BLaER1 (cell line): Measurements from ENCODE around the gene PPP6R1.

Experiments
- H3K27ac ChIP-seq: shearing (Covaris generic); formaldehyde crosslinking; 2 replicates; pipeline ENCODE4 v1.8.1; 2022
- H3K27me3 ChIP-seq: shearing (Covaris generic); formaldehyde crosslinking; 2 replicates; pipeline ENCODE4 v1.8.1; 2022
- H3K36me3 ChIP-seq: shearing (Covaris generic); formaldehyde crosslinking; 2 replicates; pipeline ENCODE4 v1.8.1; 2022
- H3K4me1 ChIP-seq: shearing (Covaris generic); formaldehyde crosslinking; 2 replicates; pipeline ENCODE4 v1.8.1; 2022
- H3K4me2 ChIP-seq: shearing (Covaris generic); formaldehyde crosslinking; 2 replicates; pipeline ENCODE4 v1.8.1; 2022
- H3K4me3 ChIP-seq: shearing (Covaris generic); formaldehyde crosslinking; 2 replicates; pipeline ENCODE4 v1.8.1; 2022
- H3K9ac ChIP-seq: shearing (Covaris generic); formaldehyde crosslinking; 2 replicates; pipeline ENCODE4 v1.8.1; 2022
- H3K9me3 ChIP-seq: shearing (Covaris generic); formaldehyde crosslinking; 2 replicates; pipeline ENCODE4 v1.8.1; 2022
- H4K20me1 ChIP-seq: shearing (Covaris generic); formaldehyde crosslinking; 2 replicates; pipeline ENCODE4 v1.8.1; 2022
- Cebpa-rat ChIP-seq: shearing (Covaris generic); IDR thresholded peaks from 2 replicates; pipeline ENCODE4 v1.8.1; 2022

The PPP6R1 gene

DNA sequence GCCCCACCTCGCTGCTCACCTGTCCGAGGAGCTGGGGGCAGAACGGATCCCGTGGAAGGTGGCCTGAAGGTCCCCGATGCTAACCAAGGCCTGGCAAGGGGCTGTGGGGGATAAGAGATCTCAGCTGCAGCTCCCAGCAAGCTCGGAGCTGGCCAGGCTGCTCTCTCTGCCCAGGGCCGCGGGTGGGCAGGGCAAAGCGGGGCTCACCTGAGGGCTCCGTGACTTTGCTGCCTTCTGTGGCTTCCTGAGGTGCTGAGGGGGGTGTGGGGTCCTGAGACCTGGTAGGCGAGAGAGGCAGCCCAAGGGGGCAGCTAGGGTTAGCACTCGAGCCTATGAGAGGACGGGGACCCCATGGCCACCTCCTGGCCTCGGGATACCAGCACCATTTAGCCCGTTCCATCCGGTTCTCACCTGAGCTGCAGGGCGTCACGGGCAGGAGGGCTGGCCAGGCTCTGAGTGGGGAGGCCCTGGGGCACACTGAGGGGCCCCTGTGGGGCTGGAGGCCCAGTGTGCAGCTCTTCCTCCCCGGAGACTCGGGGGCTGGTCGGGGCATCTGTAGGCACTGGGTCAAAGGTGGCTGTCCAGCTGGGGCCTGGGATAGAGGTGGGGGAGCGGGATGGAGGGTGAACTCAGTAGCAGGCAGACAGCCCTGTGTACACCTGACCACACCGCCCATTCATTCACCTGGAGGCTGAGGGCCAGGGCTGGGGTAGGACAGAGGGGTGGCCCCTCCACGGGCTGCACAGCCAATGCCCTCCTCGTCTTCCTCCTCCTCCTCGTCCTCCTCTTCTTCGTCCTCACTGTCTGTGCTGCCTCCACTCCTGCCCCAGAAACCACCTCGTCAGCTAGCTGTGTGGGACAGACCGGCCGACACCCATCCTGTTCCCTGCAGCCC lies 27.2 kb downstream of the PPP6R1 start:
- H3K27me3 ChIP-seq, result no peaks in the 10 kb centered on the region
- H4K20me1 ChIP-seq, result peaks cover 99% of the 10 kb centered on the region
- H3K4me2 ChIP-seq, result no peak overlapping the region
- H3K9me3 ChIP-seq, result no peaks in the 10 kb centered on the region
- peaks cover 99% of the 10 kb centered on the region for H3K36me3 ChIP-seq
- H3K4me1 ChIP-seq, result no peaks in the 10 kb centered on the region
- no peak overlapping the region for H3K27ac ChIP-seq
- no peak for TF ChIP-seq Cebpa-rat
- H3K9ac ChIP-seq, result no peak overlapping the region
- no peak overlapping the region for H3K4me3 ChIP-seq

DNA sequence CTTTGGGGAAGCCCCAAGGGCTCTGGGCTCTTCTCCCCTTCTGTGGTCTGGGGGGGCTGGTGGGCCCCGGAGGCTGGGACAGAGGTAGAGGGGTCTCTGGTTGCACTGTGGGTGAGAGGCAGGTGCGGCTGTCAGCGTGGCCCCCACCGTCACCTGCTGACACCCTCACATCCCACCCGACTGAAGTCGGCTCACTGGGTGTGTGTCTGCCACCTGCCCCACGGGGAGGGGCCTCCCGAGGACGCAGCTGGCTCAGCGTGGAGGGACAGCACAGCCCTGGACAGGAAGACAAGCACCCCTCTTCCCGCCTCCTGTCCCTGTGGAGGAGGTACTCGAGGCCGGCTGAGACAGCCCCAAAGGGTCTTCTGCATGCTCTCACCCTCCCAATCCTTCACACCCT lies 28.0 kb downstream of the PPP6R1 start:
- TF ChIP-seq Cebpa-rat, result no peak
- H3K27me3 ChIP-seq, result no peaks in the 10 kb centered on the region
- H3K9ac ChIP-seq, result no peak overlapping the region
- peaks cover 99% of the 10 kb centered on the region for H4K20me1 ChIP-seq
- H3K4me1 ChIP-seq, result no peaks in the 10 kb centered on the region
- no peak overlapping the region for H3K4me3 ChIP-seq
- no peaks in the 10 kb centered on the region for H3K9me3 ChIP-seq
- no peak overlapping the region for H3K4me2 ChIP-seq
- H3K36me3 ChIP-seq, result peaks cover 99% of the 10 kb centered on the region
- H3K27ac ChIP-seq, result no peak overlapping the region

DNA sequence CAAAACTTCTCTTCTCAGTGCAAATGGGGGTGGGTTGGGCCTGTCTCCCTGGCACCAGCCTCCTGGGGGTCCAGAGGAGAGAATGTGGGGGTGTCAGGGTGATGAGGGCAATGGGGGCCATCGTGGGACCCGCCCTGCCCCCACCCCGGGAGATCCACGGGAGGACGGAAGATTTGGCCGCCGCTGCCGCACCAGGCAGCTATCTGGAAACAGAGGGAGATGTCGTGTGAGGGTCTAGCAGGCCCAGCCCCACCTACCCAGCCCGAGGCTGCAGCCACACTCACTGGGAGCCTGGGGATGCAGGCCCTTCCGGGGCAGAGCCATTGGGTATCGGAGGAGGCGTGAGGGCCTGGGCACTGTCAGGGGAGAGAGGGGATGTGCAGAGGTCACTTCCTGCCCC lies 28.5 kb downstream of the PPP6R1 start:
- H3K9me3 ChIP-seq, result no peaks in the 10 kb centered on the region
- no peak for TF ChIP-seq Cebpa-rat

DNA sequence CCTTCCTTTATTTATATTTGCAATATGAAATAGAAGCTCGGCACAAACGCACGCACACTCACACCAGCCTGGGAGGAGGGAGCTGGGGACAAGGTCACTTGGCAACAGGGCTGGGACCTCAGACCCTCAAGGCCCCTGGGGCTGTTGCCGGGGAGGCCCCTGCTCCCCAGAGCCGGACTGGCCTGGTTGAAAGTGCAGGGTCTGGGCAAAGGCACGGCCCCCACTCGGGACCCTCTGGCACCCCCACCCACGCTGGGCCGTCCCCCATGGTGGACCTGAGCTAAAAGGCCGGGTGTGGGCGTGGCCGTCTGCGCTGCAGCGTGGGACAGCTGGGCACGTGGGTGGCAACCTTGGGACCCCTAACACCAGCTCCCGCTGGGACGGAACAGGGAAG lies 29.0 kb downstream of the PPP6R1 start:
- peaks cover 96% of the 10 kb centered on the region for H4K20me1 ChIP-seq
- no peaks in the 10 kb centered on the region for H3K4me1 ChIP-seq
- no peak overlapping the region for H3K27ac ChIP-seq
- no peak overlapping the region for H3K4me3 ChIP-seq
- peaks cover 96% of the 10 kb centered on the region for H3K36me3 ChIP-seq
- no peak overlapping the region for H3K4me2 ChIP-seq
- no peaks in the 10 kb centered on the region for H3K9me3 ChIP-seq
- H3K9ac ChIP-seq, result no peak overlapping the region
- no peak for TF ChIP-seq Cebpa-rat
- H3K27me3 ChIP-seq, result no peaks in the 10 kb centered on the region

More for the DNA sequence above, 28.5 kb downstream of the PPP6R1 start:
- no peak overlapping the region for H3K27ac ChIP-seq
- no peak overlapping the region for H3K9ac ChIP-seq
- no peaks in the 10 kb centered on the region for H3K27me3 ChIP-seq
- H4K20me1 ChIP-seq, result peaks cover 99% of the 10 kb centered on the region
- H3K4me3 ChIP-seq, result no peak overlapping the region
- H3K36me3 ChIP-seq, result peaks cover 99% of the 10 kb centered on the region
- no peak overlapping the region for H3K4me2 ChIP-seq
- H3K4me1 ChIP-seq, result no peaks in the 10 kb centered on the region

DNA sequence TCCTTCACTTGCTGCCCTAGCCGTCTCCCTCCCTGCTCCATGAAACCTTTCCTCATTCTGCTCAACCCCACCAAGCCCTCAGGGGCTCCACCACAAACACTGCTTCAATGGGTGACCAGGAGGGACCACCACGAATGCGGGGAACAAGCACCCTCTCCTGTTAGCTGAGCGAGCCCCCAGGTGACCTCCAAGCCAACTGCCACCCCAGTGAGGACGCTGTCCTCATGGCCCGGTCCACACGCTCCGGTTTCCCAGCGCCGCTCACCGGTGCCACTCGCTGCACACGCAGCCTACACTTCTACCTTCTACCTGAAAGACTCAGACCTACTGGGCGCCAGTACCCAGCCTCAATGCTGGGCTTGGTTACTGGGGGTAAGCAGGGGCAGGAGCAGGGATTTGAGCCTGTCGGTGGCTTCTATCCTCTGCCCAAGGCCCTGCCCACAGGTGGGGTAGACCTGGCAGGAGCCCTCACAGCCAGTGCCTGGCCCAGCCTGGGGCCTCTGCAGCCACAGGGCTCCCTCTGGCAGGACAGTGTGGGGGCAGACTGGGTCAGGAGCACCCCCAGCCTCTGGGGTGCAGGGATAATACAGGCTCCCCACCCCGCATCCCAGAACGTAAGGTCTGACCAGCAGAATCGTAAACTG lies 29.6 kb downstream of the PPP6R1 start:
- H3K36me3 ChIP-seq, result peaks cover 94% of the 10 kb centered on the region
- H3K4me1 ChIP-seq, result no peaks in the 10 kb centered on the region
- H3K9ac ChIP-seq, result no peak overlapping the region
- TF ChIP-seq Cebpa-rat, result no peak
- H3K4me2 ChIP-seq, result no peak overlapping the region
- peaks cover 95% of the 10 kb centered on the region for H4K20me1 ChIP-seq
- H3K27ac ChIP-seq, result no peak overlapping the region
- no peaks in the 10 kb centered on the region for H3K27me3 ChIP-seq
- H3K4me3 ChIP-seq, result no peak overlapping the region
- H3K9me3 ChIP-seq, result no peaks in the 10 kb centered on the region

DNA sequence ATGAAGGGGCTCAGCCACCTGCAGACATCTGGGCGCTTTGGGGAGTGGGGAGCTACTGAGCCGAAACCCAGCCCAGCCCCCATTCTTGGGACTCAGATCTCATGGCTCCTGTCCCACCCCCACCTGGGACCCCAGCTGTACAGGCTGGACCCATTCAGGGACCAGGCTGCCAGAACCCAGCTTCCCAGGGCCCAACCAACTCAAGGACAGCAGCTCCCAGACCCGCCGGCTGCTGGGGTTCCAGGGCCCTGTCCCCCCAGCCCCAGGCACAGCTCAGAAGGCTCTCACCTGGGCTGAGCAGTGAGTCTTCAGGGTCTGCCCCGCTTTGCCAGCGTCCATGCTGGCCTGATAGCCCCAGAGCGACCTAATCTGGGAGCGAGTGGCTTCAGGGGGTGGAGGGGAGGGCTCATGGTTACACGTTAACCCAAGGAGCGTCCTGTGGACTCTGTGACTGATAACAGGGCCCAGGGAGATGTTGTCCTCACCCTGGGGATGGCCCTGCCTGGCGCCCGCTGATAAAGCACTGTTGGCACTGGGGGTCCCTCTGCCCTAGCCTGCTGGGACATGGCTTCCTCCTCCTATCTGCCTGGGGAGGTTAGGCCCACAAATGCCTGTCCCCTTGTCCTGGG lies 30.3 kb downstream of the PPP6R1 start, which contains the start of gene TMEM86B:
Gene TMEM86B, minus strand, starts transcription at position 361 of the 629 bp plus-strand sequence. Its CDS starts 22 bp downstream, at position 339.
- no peak for TF ChIP-seq Cebpa-rat
- H3K9ac ChIP-seq, result no peak within 1 kb of the TSS
- no peaks in the 10 kb centered on the region for H3K27me3 ChIP-seq
- peaks cover 95% of the 10 kb centered on the region for H4K20me1 ChIP-seq
- H3K4me1 ChIP-seq, result no peaks in the 10 kb centered on the region
- H3K9me3 ChIP-seq, result no peaks in the 10 kb centered on the region
- peaks cover 94% of the 10 kb centered on the region for H3K36me3 ChIP-seq
- H3K27ac ChIP-seq, result no peak within 1 kb of the TSS
- H3K4me3 ChIP-seq, result no peak within 1 kb of the TSS
- H3K4me2 ChIP-seq, result no peak within 1 kb of the TSS

DNA sequence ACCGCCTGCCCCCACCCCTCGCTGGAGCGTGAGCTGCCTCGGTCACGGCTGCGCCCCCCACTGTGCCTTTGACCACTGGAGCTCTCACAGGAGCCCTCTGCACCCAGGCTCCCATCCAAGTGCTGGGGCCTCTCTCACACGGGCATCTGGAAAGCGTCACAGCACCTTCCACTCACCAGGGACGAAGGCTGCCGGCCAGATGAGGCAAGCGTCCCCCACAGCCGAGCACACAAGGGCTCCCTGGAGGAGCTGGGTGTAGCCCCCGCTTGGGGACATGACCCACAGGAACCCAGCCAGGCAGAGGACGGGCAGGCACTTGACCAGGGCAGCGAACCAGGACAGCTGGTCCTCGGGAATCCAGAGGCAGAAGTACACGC lies 30.8 kb downstream of the PPP6R1 start:
- Histone ChIP-seq H3K4me1 (no peaks in the 10 kb centered on the region), H4K20me1 (peaks cover 95% of the 10 kb centered on the region), H3K36me3 (peaks cover 94% of the 10 kb centered on the region), H3K27me3 (no peaks in the 10 kb centered on the region), H3K4me3 (no peak overlapping the region), H3K9me3 (no peaks in the 10 kb centered on the region), H3K4me2 (no peak overlapping the region), H3K9ac (no peak overlapping the region), H3K27ac (no peak overlapping the region)
- TF ChIP-seq Cebpa-rat, result no peak

DNA sequence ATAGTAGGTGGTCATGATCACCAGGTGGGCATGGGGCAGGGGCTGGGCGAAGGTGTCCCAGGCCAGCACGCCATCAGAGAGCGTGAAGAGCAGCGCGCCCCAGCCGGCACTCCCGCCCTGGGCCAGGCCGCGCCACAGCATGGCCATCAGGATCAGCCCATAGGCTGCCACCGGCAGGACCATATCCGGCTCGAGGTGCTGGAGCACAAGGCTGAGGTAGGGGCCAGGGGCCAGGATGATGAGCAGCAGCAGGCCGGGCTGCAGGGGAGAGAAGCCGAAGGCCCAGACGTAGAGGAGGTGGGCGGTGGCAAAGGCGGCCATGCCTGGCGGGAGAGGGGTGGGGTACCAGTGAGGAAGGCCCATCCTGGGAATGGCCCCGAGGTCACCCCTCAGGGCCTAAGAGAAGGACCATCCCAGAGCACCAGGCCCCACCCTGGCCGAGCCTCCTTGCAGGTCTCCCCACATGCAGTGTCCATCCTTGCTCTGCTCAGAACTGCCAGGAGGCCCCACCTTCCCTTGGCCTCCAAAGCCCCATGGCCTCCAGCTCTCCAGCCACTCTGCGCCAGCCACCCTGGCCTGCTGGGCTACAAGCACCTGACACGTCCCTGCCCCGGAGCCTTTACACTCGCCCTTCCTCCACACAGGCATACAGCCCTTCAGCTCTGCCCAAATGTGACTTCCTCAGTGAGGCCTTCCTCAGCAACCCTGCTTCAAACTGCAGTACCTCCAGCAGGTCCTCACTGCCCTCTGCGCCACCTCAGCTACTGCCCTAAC lies 31.4 kb downstream of the PPP6R1 start:
- H3K9ac ChIP-seq, result no peak overlapping the region
- H3K36me3 ChIP-seq, result peaks cover 94% of the 10 kb centered on the region

DNA sequence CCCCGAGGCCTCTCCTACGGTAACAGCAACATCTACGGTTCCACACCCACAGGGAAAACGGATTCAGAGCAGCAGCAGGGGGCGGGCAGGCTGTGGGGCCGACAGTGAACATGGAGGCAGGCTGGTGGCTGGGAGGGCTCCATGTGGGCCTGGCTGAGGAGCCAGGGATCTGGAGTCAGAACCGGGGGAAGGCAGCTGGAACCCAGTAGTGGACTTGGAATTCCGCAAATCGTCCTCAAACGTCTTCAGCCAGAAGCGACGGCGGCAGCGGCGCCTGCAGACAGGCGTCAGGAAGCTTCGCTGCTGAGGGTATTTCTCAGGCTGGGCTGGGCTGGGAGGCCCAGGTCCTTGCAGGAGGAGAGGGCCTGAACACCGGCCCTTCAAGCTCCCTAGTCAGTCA lies 32.0 kb downstream of the PPP6R1 start:
- Histone ChIP-seq H3K36me3 (peaks cover 87% of the 10 kb centered on the region), H3K27ac (no peak overlapping the region), H3K4me2 (no peak overlapping the region), H3K27me3 (no peaks in the 10 kb centered on the region), H4K20me1 (peaks cover 95% of the 10 kb centered on the region), H3K9ac (no peak overlapping the region), H3K4me3 (no peak overlapping the region), H3K9me3 (no peaks in the 10 kb centered on the region), H3K4me1 (no peaks in the 10 kb centered on the region)
- TF ChIP-seq Cebpa-rat, result no peak

More for the DNA sequence above, 31.4 kb downstream of the PPP6R1 start:
- no peaks in the 10 kb centered on the region for H3K4me1 ChIP-seq
- no peak overlapping the region for H3K27ac ChIP-seq
- no peak overlapping the region for H3K4me3 ChIP-seq
- peaks cover 95% of the 10 kb centered on the region for H4K20me1 ChIP-seq
- no peaks in the 10 kb centered on the region for H3K27me3 ChIP-seq
- no peak for TF ChIP-seq Cebpa-rat
- no peak overlapping the region for H3K4me2 ChIP-seq
- H3K9me3 ChIP-seq, result no peaks in the 10 kb centered on the region
